Kidney (tissue), 14 donors: ENCODE data around the gene GATD1. TPM values are rescaled to one million over a fixed set of nuclear protein-coding genes. Genes with fewer than 3 reads are reported as not detected.

Experiments
- DNase-seq, 5 donors: peaks; one replicate each; pipeline ENCODE4 v3.0.0-alpha.2; 2013 to 2020
- FAIRE-seq: peaks from 2 replicates; lab custom pipeline; 2012; peaks lifted over from hg19 to GRCh38; lab: Jason Lieb, UNC
- H3K27ac ChIP-seq, 2 donors: one replicate each; pipeline ENCODE4 v1.7.0; 2013; ENCODE audit warnings: low read depth in 2 of 2, low read length in 2 of 2, inconsistent platforms in 1 of 2
- H3K27me3 ChIP-seq: one replicate; pipeline ENCODE4 v1.7.1; 2013; ENCODE audit warnings: low read length, inconsistent platforms; ENCODE audit not compliant: control insufficient read depth, insufficient read depth
- H3K36me3 ChIP-seq, 3 donors: one replicate each; pipeline versions ENCODE4 v1.7.0 to v1.7.1; 2013; ENCODE audit warnings: low read length in 3 of 3, control low read depth in 1 of 3, inconsistent platforms in 1 of 3; ENCODE audit not compliant: insufficient read depth in 3 of 3, control insufficient read depth in 2 of 3
- H3K4me1 ChIP-seq, 3 donors: one replicate each; pipeline versions ENCODE4 v1.7.0 to v1.7.1; 2013; ENCODE audit warnings: low read length in 3 of 3, inconsistent platforms in 1 of 3, low read depth in 1 of 3; ENCODE audit not compliant: control insufficient read depth in 2 of 3, insufficient read depth in 2 of 3
- H3K4me3 ChIP-seq, 3 donors: one replicate each; pipeline versions ENCODE4 v1.7.0 to v1.8.1; 2013; ENCODE audit warnings: low read length in 3 of 3, control low read depth in 1 of 3, inconsistent platforms in 1 of 3
- H3K9ac ChIP-seq, 3 donors: one replicate each; pipeline versions ENCODE4 v1.7.0 to v1.7.1; 2013; ENCODE audit warnings: low read length in 3 of 3, control low read depth in 1 of 3, inconsistent platforms in 1 of 3
- H3K9me3 ChIP-seq, 3 donors: one replicate each; pipeline versions ENCODE4 v1.7.0 to v1.7.1; 2013; ENCODE audit warnings: low read length in 3 of 3, control low read depth in 1 of 3, inconsistent platforms in 1 of 3; ENCODE audit not compliant: control insufficient read depth in 2 of 3, insufficient read depth in 1 of 3
- CTCF ChIP-seq: IDR thresholded peaks from 3 replicates; pipeline ENCODE4 v1.5.1; 2012; ENCODE audit warnings: mild to moderate bottlenecking, moderate library complexity, borderline replicate concordance; ENCODE audit not compliant: insufficient read depth; ENCODE audit errors: extremely low read depth
- intact Hi-C: fragments of 100-400 bp; cut with DNase I; formaldehyde crosslinking; loops from one replicate; pipeline ENCODE4 v1.11.1; 2022
- polyA plus RNA-seq: library from polyadenylated mRNA; stranded (reverse); fragments of 350-450 nt; fragmentation: Illumina TruSeq; extraction: RNeasy Lipid Tissue Mini Kit (QIAGEN cat#74804); gene quantifications from one replicate; pipeline ENCODE4 v1.2.3, GENCODE V29; 2014; ENCODE audit warnings: low read depth, low replicate concordance; ENCODE audit not compliant: insufficient read depth
- total RNA-seq: library from RNA; stranded (reverse); fragmentation: NEBNext Ultra II Directional; extraction: Animal tissue kit (Norgen Biotek cat#: 25700); gene quantifications from one replicate; pipeline ENCODE4 v1.2.1, GENCODE V29; 2021
- donor health status: control.
- donor health status: control.
- donor health status: control.
- donor health status: control.
- donor health status: control.
- donor health status: DM: yes; HTN: yes; CAD: no.
- donor health status: Normal renal cell carcinoma (clear cell type).

Gene GATD1
- total and polyA plus RNA-seq, 2 donors from 2014 or later, result 38.3 to 66.2 TPM

GRCh38 chr11:788953-789940 is 12.0 kb upstream of the GATD1 start:
- intact Hi-C loops, result no loop called here
- TF ChIP-seq CTCF, result no peak
- Histone ChIP-seq H3K9ac (no peak overlapping the region), H3K27ac (no peak overlapping the region), H3K36me3 (no peaks in the 10 kb centered on the region), H3K4me1 (peaks cover 0 to 3% (median 0%) of the 10 kb centered on the region in 3 donors), H3K4me3 (no peak overlapping the region), H3K27me3 (no peaks in the 10 kb centered on the region), H3K9me3 (no peaks in the 10 kb centered on the region)
- DNase-seq (no peak), FAIRE-seq (no peak)

GRCh38 chr11:788009-788640 is 10.8 kb upstream of the GATD1 start:
- Histone ChIP-seq H3K9ac (no peak overlapping the region), H3K27ac (no peak overlapping the region), H3K4me3 (no peak overlapping the region), H3K4me1 (peaks cover 0 to 3% (median 0%) of the 10 kb centered on the region in 3 donors), H3K9me3 (no peaks in the 10 kb centered on the region), H3K36me3 (peaks cover 0 to 4% (median 0%) of the 10 kb centered on the region in 3 donors), H3K27me3 (no peaks in the 10 kb centered on the region)
- FAIRE-seq (no peak), DNase-seq (no peak)
- TF ChIP-seq CTCF, result no peak
- intact Hi-C loops, result no loop called here

GRCh38 chr11:787084-787675 is 9.9 kb upstream of the GATD1 start:
- Histone ChIP-seq H3K4me1 (peaks cover 0 to 3% (median 0%) of the 10 kb centered on the region in 3 donors), H3K4me3 (no peak overlapping the region), H3K36me3 (peaks cover 0 to 4% (median 0%) of the 10 kb centered on the region in 3 donors), H3K9ac (no peak overlapping the region), H3K9me3 (no peaks in the 10 kb centered on the region), H3K27ac (no peak overlapping the region), H3K27me3 (no peaks in the 10 kb centered on the region)
- DNase-seq (no peak), FAIRE-seq (no peak)
- no peak for TF ChIP-seq CTCF
- intact Hi-C loops, result no loop called here
